Measurements from ENCODE around the gene RBM20.
A peak's percentile ranks its signal among the peaks of the same experiment; 100 is the strongest.
"Not testable (repeated sequence)": the region's sequence is repeated elsewhere in the genome, so short reads cannot be mapped to it uniquely, and the experiment has no call there.

RBM20 gene

GRCh38 chr10:110679486-110680272 is 35.5 kb downstream of the RBM20 start:
- DNase-seq = no peak

GRCh38 chr10:110680273-110681020 is 36.3 kb downstream of the RBM20 start:
- no peak for DNase-seq

GRCh38 chr10:110681023-110681681 is 37.0 kb downstream of the RBM20 start:
- DNase-seq = no peak

- no peak for DNase-seq
Observed at GRCh38 chr10:110682348-110682747, 38.2 kb downstream of the RBM20 start.

GRCh38 chr10:110684800-110685446 is 40.8 kb downstream of the RBM20 start:
- DNase-seq = no peak

- DNase-seq = no peak
Observed at GRCh38 chr10:110686047-110686446, 41.9 kb downstream of the RBM20 start.

- no peak for DNase-seq
Observed at GRCh38 chr10:110686949-110687348, 42.8 kb downstream of the RBM20 start.

- DNase-seq = no peak
Observed at GRCh38 chr10:110687400-110687799, 43.3 kb downstream of the RBM20 start.

GRCh38 chr10:110691139-110691538 is 47.0 kb downstream of the RBM20 start:
- no peak for DNase-seq

- no peak for DNase-seq
Observed at GRCh38 chr10:110694263-110694662, 50.1 kb downstream of the RBM20 start.

- no peak for DNase-seq
Observed at GRCh38 chr10:110694820-110695538, 50.8 kb downstream of the RBM20 start.

- no peak for DNase-seq
Observed at GRCh38 chr10:110695539-110695886, 51.4 kb downstream of the RBM20 start.

- no peak for DNase-seq
Observed at GRCh38 chr10:110696436-110696835, 52.3 kb downstream of the RBM20 start.

- DNase-seq = no peak
Observed at GRCh38 chr10:110698340-110698739, 54.2 kb downstream of the RBM20 start.

- no peak for DNase-seq
Observed at GRCh38 chr10:110698782-110699201, 54.7 kb downstream of the RBM20 start.

GRCh38 chr10:110699859-110700468 is 55.8 kb downstream of the RBM20 start:
- DNase-seq = peak; percentile 31

- DNase-seq = no peak
Observed at GRCh38 chr10:110700947-110701616, 56.9 kb downstream of the RBM20 start.

GRCh38 chr10:110701617-110701971 is 57.5 kb downstream of the RBM20 start:
- DNase-seq = no peak

- no peak for DNase-seq
Observed at GRCh38 chr10:110704070-110704469, 59.9 kb downstream of the RBM20 start.

GRCh38 chr10:110704906-110705476 is 60.9 kb downstream of the RBM20 start:
- DNase-seq = no peak

GRCh38 chr10:110705596-110705995 is 61.5 kb downstream of the RBM20 start:
- DNase-seq = not testable (repeated sequence)

Data from kidney glomerular epithelial cell (primary cell).